Colon (tissue), 2 donors: ENCODE data around the gene CST3.
"Not testable (repeated sequence)": the region's sequence is repeated elsewhere in the genome, so short reads cannot be mapped to it uniquely, and the experiment has no call there.

ENCODE experiments used
- FAIRE-seq: peaks from 2 replicates; lab custom pipeline; 2012; peaks lifted over from hg19 to GRCh38; lab: Jason Lieb, UNC
- donor health status: control.
- donor health status: control.

Gene CST3

GRCh38 chr20:23641936-23642751 is 4.4 kb upstream of the CST3 start:
- no peak for FAIRE-seq

- FAIRE-seq: no peak
Measured at GRCh38 chr20:23640671-23641667, 3.2 kb upstream of the CST3 start.

- FAIRE-seq: no peak
Measured at GRCh38 chr20:23640018-23640601, 2.4 kb upstream of the CST3 start.

GRCh38 chr20:23639490-23639958 is 1.8 kb upstream of the CST3 start:
- no peak for FAIRE-seq

GRCh38 chr20:23638309-23638708 is 554 bp upstream of the CST3 start:
- FAIRE-seq: no peak

- FAIRE-seq: no peak
Measured at GRCh38 chr20:23636908-23637281, 860 bp downstream of the CST3 start.

- FAIRE-seq: no peak
Measured at GRCh38 chr20:23636182-23636907, 1.4 kb downstream of the CST3 start.

GRCh38 chr20:23635768-23636090 is 2.0 kb downstream of the CST3 start:
- FAIRE-seq: not testable (repeated sequence)

GRCh38 chr20:23634985-23635767 is 2.6 kb downstream of the CST3 start:
- FAIRE-seq: no peak

GRCh38 chr20:23634044-23634801 is 3.5 kb downstream of the CST3 start:
- no peak for FAIRE-seq

- no peak for FAIRE-seq
Measured at GRCh38 chr20:23632711-23633573, 4.8 kb downstream of the CST3 start.

- no peak for FAIRE-seq
Measured at GRCh38 chr20:23631981-23632710, 5.6 kb downstream of the CST3 start.

- FAIRE-seq: no peak
Measured at GRCh38 chr20:23631226-23631822, 6.4 kb downstream of the CST3 start.

- no peak for FAIRE-seq
Measured at GRCh38 chr20:23630392-23630849, 7.3 kb downstream of the CST3 start.

- no peak for FAIRE-seq
Measured at GRCh38 chr20:23629542-23630391, 8.0 kb downstream of the CST3 start.

- FAIRE-seq: no peak
Measured at GRCh38 chr20:23629017-23629541, 8.7 kb downstream of the CST3 start.
